Activated naive CD4-positive, alpha-beta T cell treated with anti-CD3 and anti-CD28 coated beads for 36 hours (primary cell): ENCODE results near the gene PEX19. TPM values are rescaled to one million over a fixed set of nuclear protein-coding genes. Genes with fewer than 3 reads are reported as not detected.

Source experiments
- CTCF ChIA-PET: fragments of 350-600 bp; sonication (Branson Sonifier 250); formaldehyde crosslinking; loops from one replicate; lab custom pipeline; 2021; ENCODE audit warnings: antibody characterized with exemption; lab: Charles Lee
- DNase-seq: peaks from one replicate; pipeline ENCODE4 v3.0.0-alpha.2; 2020
- H3K27ac Mint-ChIP-seq: one replicate; pipeline ENCODE4 v1.8.0; 2021; ENCODE audit warnings: mild to moderate bottlenecking, mixed read lengths
- H3K27me3 Mint-ChIP-seq: one replicate; pipeline ENCODE4 v1.8.0; 2021; ENCODE audit warnings: low read depth, mixed read lengths
- H3K36me3 Mint-ChIP-seq: one replicate; pipeline ENCODE4 v1.8.0; 2021; ENCODE audit warnings: low read depth, mixed read lengths
- H3K4me1 Mint-ChIP-seq: one replicate; pipeline ENCODE4 v1.8.0; 2021; ENCODE audit warnings: low read depth, mixed read lengths
- H3K4me3 Mint-ChIP-seq: one replicate; pipeline ENCODE4 v1.8.0; 2021; ENCODE audit warnings: mild to moderate bottlenecking, moderate library complexity, mixed read lengths
- H3K9me3 Mint-ChIP-seq: one replicate; pipeline ENCODE4 v1.8.0; 2021; ENCODE audit warnings: mixed read lengths
- intact Hi-C: fragments of 100-400 bp; cut with micrococcal nuclease; formaldehyde crosslinking; loops from one replicate; pipeline ENCODE4 v1.15.1; 2023
- total RNA-seq, 2 experiments: library from RNA; stranded (reverse); gene quantifications; one replicate each; pipeline ENCODE4 v1.2.3, GENCODE V29; 2021

PEX19 gene
- total RNA-seq, 2 experiments from 2014 or later = 58.3 to 65.4 TPM

DNA sequence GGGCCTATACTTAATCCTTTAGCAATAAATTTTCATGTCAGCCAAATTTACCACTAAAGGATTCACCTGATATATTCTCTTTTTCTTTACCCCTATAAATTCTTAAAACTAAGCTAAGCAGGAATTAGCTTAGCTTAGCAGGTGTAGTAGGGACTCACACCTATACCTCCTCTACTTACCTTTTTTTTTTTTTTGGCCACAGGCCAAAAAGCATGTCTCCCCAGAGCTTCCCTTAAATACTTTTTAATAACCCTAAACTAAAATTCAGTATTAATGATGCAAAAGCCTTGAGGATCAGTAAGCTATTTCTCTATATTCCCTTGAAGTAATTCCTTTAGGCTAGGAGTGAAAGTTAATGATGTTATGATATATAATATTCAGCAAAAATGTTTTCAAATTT is 56.5 kb downstream of the PEX19 start:
- Mint-ChIP-seq H3K4me1 (peaks cover 1% of the 10 kb centered on the region), H3K27me3 (no peaks in the 10 kb centered on the region), H3K27ac (no peak overlapping the region), H3K4me3 (no peak overlapping the region), H3K36me3 (peaks cover 28% of the 10 kb centered on the region), H3K9me3 (no peaks in the 10 kb centered on the region)
- CTCF ChIA-PET = interaction anchor here (0.9 to 4.7 kb wide), 4 partner anchors 9 to 149 kb away, joined by 4 to 29 read pairs (median 4); no protein-coding TSS in a partner anchor
- intact Hi-C loops = no loop called here
- no peak for DNase-seq

DNA sequence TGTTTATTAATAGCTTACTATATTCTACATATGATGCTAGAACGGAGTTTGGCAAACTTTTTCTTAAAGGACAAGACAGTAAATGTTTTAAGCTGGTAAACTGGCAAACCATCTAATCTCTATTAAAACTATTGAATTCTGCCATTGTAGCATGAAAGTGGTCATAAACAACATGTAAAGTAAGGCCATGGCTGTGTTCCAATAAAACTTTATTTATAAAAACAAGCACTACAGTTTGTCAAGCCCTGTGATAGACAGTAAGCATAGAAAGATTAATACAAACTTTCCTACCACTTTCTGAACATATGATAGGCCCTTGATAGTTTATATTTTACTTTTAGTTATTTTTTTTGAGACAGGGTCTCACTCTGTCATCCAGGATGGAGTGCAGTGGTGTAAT is 57.4 kb downstream of the PEX19 start:
- H3K27me3 Mint-ChIP-seq = no peaks in the 10 kb centered on the region
- H3K9me3 Mint-ChIP-seq = no peaks in the 10 kb centered on the region
- intact Hi-C loops = no loop called here
- DNase-seq = no peak
- H3K4me1 Mint-ChIP-seq = no peaks in the 10 kb centered on the region
- peaks cover 29% of the 10 kb centered on the region for H3K36me3 Mint-ChIP-seq
- H3K27ac Mint-ChIP-seq = no peak overlapping the region
- H3K4me3 Mint-ChIP-seq = no peak overlapping the region
- CTCF ChIA-PET = interaction anchor here (0.9 to 4.7 kb wide), 5 partner anchors 25 to 149 kb away, joined by 3 to 29 read pairs (median 4); no protein-coding TSS in a partner anchor

DNA sequence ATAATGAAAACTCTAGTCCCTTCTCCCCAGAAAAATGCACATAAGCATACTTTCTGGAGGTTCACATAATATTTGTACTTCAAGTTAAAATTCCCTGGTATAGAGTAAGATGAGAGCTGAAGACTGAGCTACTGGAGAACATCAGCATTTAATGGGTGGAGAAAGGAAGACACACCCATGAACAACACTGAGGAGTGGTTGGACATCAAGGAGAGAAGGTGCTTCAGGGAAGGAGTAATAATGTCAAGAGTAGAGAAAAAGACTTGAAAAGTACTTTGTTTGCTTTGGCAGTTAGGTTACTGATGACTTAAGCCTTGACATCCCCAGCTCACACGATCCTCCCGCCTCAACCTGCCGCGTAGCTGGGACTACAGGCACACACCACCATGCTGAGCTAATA is 57.9 kb downstream of the PEX19 start:
- Mint-ChIP-seq H3K4me1 (no peaks in the 10 kb centered on the region), H3K4me3 (no peak overlapping the region), H3K27me3 (no peaks in the 10 kb centered on the region), H3K27ac (no peak overlapping the region), H3K36me3 (peaks cover 34% of the 10 kb centered on the region), H3K9me3 (no peaks in the 10 kb centered on the region)
- CTCF ChIA-PET = interaction anchor here (0.9 to 4.7 kb wide), 5 partner anchors 11 to 64 kb away, joined by 3 to 29 read pairs (median 4); no protein-coding TSS in a partner anchor
- intact Hi-C loops = no loop called here
- DNase-seq = no peak

Other genes with a start within 250 kb of the PEX19 start
- gene KCNJ10, start 215.0 kb downstream of the PEX19 start, total RNA-seq = not detected
- not detected for gene KCNJ9, start 203.6 kb downstream of the PEX19 start, total RNA-seq
- gene IGSF8, start 186.5 kb downstream of the PEX19 start, total RNA-seq = 10 to 100 TPM; 22.2 to 24.7 TPM
- gene ATP1A2, start 169.4 kb downstream of the PEX19 start, total RNA-seq = not detected
- gene ATP1A4, start 133.5 kb downstream of the PEX19 start, total RNA-seq = not detected
- not detected for gene CASQ1, start 94.6 kb downstream of the PEX19 start, total RNA-seq
- 10 to 100 TPM; 34.3 to 42.0 TPM for gene PEA15, start 79.7 kb downstream of the PEX19 start, total RNA-seq
- 100 to 1,000 TPM; 218 to 226 TPM for gene DCAF8, start 22.6 kb downstream of the PEX19 start, total RNA-seq
- 100 to 1,000 TPM in 1 of 2 experiments, 10 to 100 TPM in 1; 97.8 to 101 TPM for gene COPA, start 58.1 kb upstream of the PEX19 start, total RNA-seq
- 10 to 100 TPM; 27.4 to 29.4 TPM for gene NCSTN, start 58.2 kb upstream of the PEX19 start, total RNA-seq
- under 1 TPM in 1 of 2 experiments, not detected in 1; 0.07 TPM for gene NHLH1, start 81.9 kb upstream of the PEX19 start, total RNA-seq
- gene VANGL2, start 115.4 kb upstream of the PEX19 start, total RNA-seq = under 1 TPM in 1 of 2 experiments, not detected in 1; 0.27 TPM
- gene SLAMF6, start 238.1 kb upstream of the PEX19 start, total RNA-seq = 10 to 100 TPM; 55.0 to 55.5 TPM